Endothelial cell of umbilical vein (primary cell): Measurements from ENCODE around the gene DISP2. TPM values are rescaled to one million over a fixed set of nuclear protein-coding genes. Genes with fewer than 3 reads are reported as not detected.

Experiments used
- BruUV-seq: library from RNA; stranded (reverse); fragments of 400-500 nt; replicated peaks from 2 replicates; lab custom pipeline; 2021; lab: Mats Ljungman, UMichigan
- CTCF ChIA-PET: fragments of 300-600, 350-600 bp; sonication (Branson Sonifier 250); formaldehyde crosslinking; loops from one replicate; lab custom pipeline; 2021; ENCODE audit warnings: antibody characterized with exemption, inconsistent platforms; lab: Charles Lee
- POLR2A ChIA-PET: fragments of 300-600, 350-600 bp; sonication (Branson Sonifier 250); formaldehyde crosslinking; loops from one replicate; lab custom pipeline; 2021; ENCODE audit warnings: antibody characterized with exemption, inconsistent platforms; lab: Charles Lee
- DNase-seq: peaks from one replicate; pipeline ENCODE4 v3.0.0-alpha.2; 2011; ENCODE audit warnings: low read depth, low spot score
- FAIRE-seq: peaks from 2 replicates; lab custom pipeline; 2011; peaks lifted over from hg19 to GRCh38; lab: Jason Lieb, UNC
- H2AFZ ChIP-seq: 2 replicates; pipeline ENCODE4 v1.6.0; 2012; ENCODE audit warnings: low read depth, low read length, control low read depth, inconsistent platforms
- H3K27ac ChIP-seq: 2 replicates; pipeline ENCODE4 v1.5.1; 2011; ENCODE audit warnings: low read depth, mild to moderate bottlenecking, control low read depth, low read length, moderate library complexity; ENCODE audit not compliant: insufficient read depth
- H3K27me3 ChIP-seq, 2 experiments: 2 replicates each; pipeline versions ENCODE4 v1.6.0 to v1.6.1; 2011; ENCODE audit warnings: low read length in 2 of 2, mixed read lengths in 1 of 2; ENCODE audit not compliant: control insufficient read depth in 2 of 2, insufficient read depth in 2 of 2
- H3K36me3 ChIP-seq, 2 experiments: 2 replicates in 1 of 2; 3 replicates in 1 of 2; pipeline ENCODE4 v1.5.1; 2011; ENCODE audit warnings: low read length in 2 of 2, mild to moderate bottlenecking in 1 of 2, moderate library complexity in 1 of 2; ENCODE audit not compliant: control insufficient read depth in 2 of 2, insufficient read depth in 2 of 2; ENCODE audit errors: extremely low read depth in 1 of 2
- H3K4me1 ChIP-seq: 3 replicates; pipeline ENCODE4 v1.5.1; 2011; ENCODE audit warnings: mild to moderate bottlenecking, low read length; ENCODE audit not compliant: control insufficient read depth, insufficient read depth; ENCODE audit errors: extremely low read depth
- H3K4me2 ChIP-seq: 2 replicates; pipeline ENCODE4 v1.6.1; 2011; ENCODE audit warnings: low read length, control low read depth, mixed read lengths; ENCODE audit not compliant: insufficient read depth
- H3K4me3 ChIP-seq, 3 experiments: fragments of 200-600 bp in 1 of 3; sonication (generic), shearing (Covaris generic) in 1 of 3; replicated peaks in 1 of 3; 2 replicates each; pipeline ENCODE4 v1.5.1; 2011 to 2016; ENCODE audit warnings: control low read depth in 3 of 3, low read length in 3 of 3, mild to moderate bottlenecking in 2 of 3, inconsistent platforms in 1 of 3, low read depth in 1 of 3, moderate library complexity in 1 of 3; ENCODE audit not compliant: insufficient read depth in 1 of 3
- H3K79me2 ChIP-seq: 2 replicates; pipeline ENCODE4 v1.6.0; 2012; ENCODE audit warnings: low read length, inconsistent platforms; ENCODE audit not compliant: control insufficient read depth, insufficient read depth
- H3K9ac ChIP-seq: replicated peaks from 2 replicates; pipeline ENCODE3; 2011; ENCODE audit warnings: low read length, control low read depth; ENCODE audit not compliant: insufficient read depth; ENCODE audit errors: extremely low read depth
- H3K9me1 ChIP-seq: replicated peaks from 3 replicates; pipeline ENCODE4 v1.6.0; 2011; ENCODE audit warnings: mild to moderate bottlenecking, low read length; ENCODE audit not compliant: control insufficient read depth, insufficient read depth; ENCODE audit errors: extremely low read depth
- H3K9me3 ChIP-seq: replicated peaks from 2 replicates; pipeline ENCODE4 v1.5.1; 2012; ENCODE audit warnings: low read length, inconsistent platforms; ENCODE audit not compliant: control insufficient read depth, insufficient read depth
- H4K20me1 ChIP-seq: replicated peaks from 2 replicates; pipeline ENCODE3; 2011; ENCODE audit warnings: mild to moderate bottlenecking, low read length; ENCODE audit not compliant: control insufficient read depth, insufficient read depth; ENCODE audit errors: extremely low read depth
- EZH2 ChIP-seq: IDR thresholded peaks from 2 replicates; pipeline ENCODE4 v1.6.1; 2012; ENCODE audit warnings: borderline replicate concordance, low read depth, mild to moderate bottlenecking, moderate library complexity, low read length, inconsistent platforms; ENCODE audit not compliant: severe bottlenecking
- FOS ChIP-seq: IDR thresholded peaks from 2 replicates; pipeline ENCODE4 v1.6.1; 2011; ENCODE audit warnings: mild to moderate bottlenecking, low read length, moderate library complexity, borderline replicate concordance; ENCODE audit not compliant: insufficient read depth
- GATA2 ChIP-seq: IDR thresholded peaks from 2 replicates; pipeline ENCODE4 v1.7.0; 2011; ENCODE audit warnings: low read depth, mild to moderate bottlenecking, moderate library complexity, mixed read lengths, low read length; ENCODE audit not compliant: insufficient read length, insufficient read depth
- JUN ChIP-seq: IDR thresholded peaks from 2 replicates; pipeline ENCODE4 v1.6.1; 2011; ENCODE audit warnings: borderline replicate concordance, low read depth; ENCODE audit not compliant: insufficient read length, insufficient read depth
- MYC ChIP-seq: IDR thresholded peaks from one replicate; pipeline ENCODE4 v1.6.1; 2011; ENCODE audit warnings: mild to moderate bottlenecking, low read depth, low read length
- POLR2A ChIP-seq: IDR thresholded peaks from 2 replicates; pipeline ENCODE4 v1.6.1; 2012; ENCODE audit warnings: low read depth, mild to moderate bottlenecking, control low read depth, low read length
- POLR2AphosphoS5 ChIP-seq: IDR thresholded peaks from 2 replicates; pipeline ENCODE4 v1.6.1; 2012; ENCODE audit warnings: low read depth, mild to moderate bottlenecking, control low read depth, low read length, moderate library complexity; ENCODE audit not compliant: insufficient read depth
- dilution Hi-C: fragments of 300-500 bp; cut with MboI; formaldehyde crosslinking; loops from one replicate; pipeline ENCODE4 v1.15.0; 2019; ENCODE audit warnings: low sequenced_read_pairs; ENCODE audit not compliant: extremely low pct_ligation_motif_present
- intact Hi-C: fragments of 100-400 bp; cut with micrococcal nuclease; formaldehyde crosslinking; loops from one replicate; pipeline ENCODE4 v1.10.0; 2022
- polyA plus RNA-seq, 4 experiments: library from polyadenylated mRNA; depleted of rRNA in 3 of 4; stranded (reverse) in 3 of 4; unstranded in 1 of 4; fragments of >200 nt; gene quantifications; 2 replicates each; pipeline versions ENCODE4 v1.2.1 to v1.2.3, GENCODE V29; 2011 to 2012; ENCODE audit warnings: missing spikeins in 1 of 4
- total RNA-seq: library from RNA; stranded (reverse); gene quantifications from 2 replicates; pipeline ENCODE4 v1.2.3, GENCODE V29; 2021
- TF ChIP-seq, protein P1 (sequence below), 2 donors: IDR thresholded peaks; 1 replicate in 1 of 2; 2 replicates in 1 of 2; pipeline ENCODE4 v1.5.1; 2011; ENCODE audit warnings: low read length in 2 of 2, mild to moderate bottlenecking in 2 of 2, moderate library complexity in 2 of 2, control low read depth in 1 of 2, inconsistent platforms in 1 of 2, low read depth in 1 of 2; ENCODE audit not compliant: insufficient read depth in 1 of 2; ENCODE audit errors: extremely low read depth in 1 of 2
- TF ChIP-seq, protein P2 (sequence below): IDR thresholded peaks from 2 replicates; pipeline ENCODE4 v1.6.1; 2011; ENCODE audit not compliant: insufficient read depth, insufficient read length

The DISP2 gene
- total and polyA plus RNA-seq, 2 donors (not counting 3 experiments of a cell fraction or from before 2014, with no cell fraction given), result 0.10 to 1.2 TPM

DNA sequence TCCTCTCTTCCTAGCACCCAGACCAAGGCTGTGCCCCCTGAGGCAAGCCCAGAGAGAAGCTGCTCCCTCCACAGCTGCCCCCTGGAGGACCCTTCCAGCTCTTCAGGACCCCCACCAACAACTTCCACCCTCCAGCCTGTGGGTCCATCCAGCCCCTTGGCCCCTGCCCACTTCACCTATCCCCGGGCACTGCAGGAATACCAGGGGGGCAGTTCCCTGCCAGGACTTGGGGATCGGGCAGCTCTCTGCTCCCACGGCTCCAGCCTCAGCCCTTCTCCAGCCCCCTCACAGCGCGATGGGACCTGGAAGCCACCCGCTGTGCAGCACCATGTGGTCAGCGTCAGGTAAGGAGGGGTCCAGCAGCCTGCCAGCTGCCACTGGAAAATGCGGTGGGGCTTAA is 5.6 kb downstream of the DISP2 start:
- POLR2A ChIA-PET, result no interaction called here
- Histone ChIP-seq H3K36me3 (no peaks in the 10 kb centered on the region), H3K4me1 (peaks cover 4% of the 10 kb centered on the region), H3K79me2 (no peaks in the 10 kb centered on the region), H3K27ac (no peak overlapping the region), H4K20me1 (no peaks in the 10 kb centered on the region), H3K9me3 (no peaks in the 10 kb centered on the region), H3K9me1 (no peaks in the 10 kb centered on the region), H3K27me3 (peaks cover 6 to 9% of the 10 kb centered on the region in 2 experiments), H3K9ac (no peak overlapping the region), H3K4me2 (no peak overlapping the region), H3K4me3 (no peak overlapping the region), H2AFZ (no peak overlapping the region)
- BruUV-seq, result no TSS peak
- DNase-seq (no peak), FAIRE-seq (no peak)
- dilution Hi-C loops (no loop called here), intact Hi-C loops (no loop called here)
- CTCF ChIA-PET, result interaction anchor here (0.7 to 9.4 kb wide), 2 partner anchors 20 to 62 kb away, joined by 4 to 60 read pairs; no protein-coding TSS in a partner anchor
- TF ChIP-seq, protein P1, sequence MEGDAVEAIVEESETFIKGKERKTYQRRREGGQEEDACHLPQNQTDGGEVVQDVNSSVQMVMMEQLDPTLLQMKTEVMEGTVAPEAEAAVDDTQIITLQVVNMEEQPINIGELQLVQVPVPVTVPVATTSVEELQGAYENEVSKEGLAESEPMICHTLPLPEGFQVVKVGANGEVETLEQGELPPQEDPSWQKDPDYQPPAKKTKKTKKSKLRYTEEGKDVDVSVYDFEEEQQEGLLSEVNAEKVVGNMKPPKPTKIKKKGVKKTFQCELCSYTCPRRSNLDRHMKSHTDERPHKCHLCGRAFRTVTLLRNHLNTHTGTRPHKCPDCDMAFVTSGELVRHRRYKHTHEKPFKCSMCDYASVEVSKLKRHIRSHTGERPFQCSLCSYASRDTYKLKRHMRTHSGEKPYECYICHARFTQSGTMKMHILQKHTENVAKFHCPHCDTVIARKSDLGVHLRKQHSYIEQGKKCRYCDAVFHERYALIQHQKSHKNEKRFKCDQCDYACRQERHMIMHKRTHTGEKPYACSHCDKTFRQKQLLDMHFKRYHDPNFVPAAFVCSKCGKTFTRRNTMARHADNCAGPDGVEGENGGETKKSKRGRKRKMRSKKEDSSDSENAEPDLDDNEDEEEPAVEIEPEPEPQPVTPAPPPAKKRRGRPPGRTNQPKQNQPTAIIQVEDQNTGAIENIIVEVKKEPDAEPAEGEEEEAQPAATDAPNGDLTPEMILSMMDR (IDR thresholded peaks at IDR 0.05; ENCODE audit: extremely low read depth in 1 of 2, insufficient read depth in 1 of 2, low read depth in 1 of 2, low read length in 2 of 2), result no peak
- TF ChIP-seq POLR2A (no peak), GATA2 (no peak)

DNA sequence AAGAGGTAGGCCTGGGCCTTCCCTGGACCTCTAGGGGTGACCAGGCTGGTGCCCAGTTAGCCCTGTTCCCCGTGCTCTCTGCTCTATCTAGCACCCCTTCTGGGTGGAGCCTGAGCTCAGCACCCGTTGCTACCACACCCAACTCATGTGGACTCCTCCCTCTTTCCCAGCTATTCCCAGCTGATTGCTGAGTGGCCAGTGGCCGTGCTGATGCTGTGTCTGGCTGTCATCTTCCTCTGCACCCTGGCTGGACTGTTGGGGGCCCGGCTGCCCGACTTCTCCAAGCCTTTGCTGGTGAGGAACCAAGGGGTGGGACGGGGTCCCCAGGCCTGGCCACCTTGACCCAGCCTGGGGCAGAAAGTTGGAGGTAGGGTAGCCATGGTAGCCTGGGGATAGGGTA is 6.2 kb downstream of the DISP2 start:
- H3K4me3 ChIP-seq, result no peak overlapping the region
- H3K4me1 ChIP-seq, result peaks cover 3% of the 10 kb centered on the region
- DNase-seq (no peak), FAIRE-seq (no peak)
- H4K20me1 ChIP-seq, result no peaks in the 10 kb centered on the region
- CTCF ChIA-PET, result interaction anchor here (1.8 to 9.4 kb wide), 2 partner anchors 20 to 24 kb away, joined by 8 to 60 read pairs; no protein-coding TSS in a partner anchor
- no peaks in the 10 kb centered on the region for H3K9me1 ChIP-seq
- no peaks in the 10 kb centered on the region for H3K79me2 ChIP-seq
- H3K27ac ChIP-seq, result no peak overlapping the region
- H3K9ac ChIP-seq, result no peak overlapping the region
- intact Hi-C loops, result no loop called here
- TF ChIP-seq EZH2 (no peak), POLR2AphosphoS5 (no peak), MYC (no peak), GATA2 (no peak), POLR2A (no peak), JUN (no peak), FOS (no peak)
- TF ChIP-seq, protein P1 (IDR thresholded peaks at IDR 0.05; ENCODE audit: extremely low read depth in 1 of 2, insufficient read depth in 1 of 2, low read depth in 1 of 2, low read length in 2 of 2), result no peak
- TF ChIP-seq, protein P2, sequence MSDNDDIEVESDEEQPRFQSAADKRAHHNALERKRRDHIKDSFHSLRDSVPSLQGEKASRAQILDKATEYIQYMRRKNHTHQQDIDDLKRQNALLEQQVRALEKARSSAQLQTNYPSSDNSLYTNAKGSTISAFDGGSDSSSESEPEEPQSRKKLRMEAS, result no peak
- POLR2A ChIA-PET, result no interaction called here
- H3K36me3 ChIP-seq, result no peaks in the 10 kb centered on the region
- no peak overlapping the region for H2AFZ ChIP-seq
- no peaks in the 10 kb centered on the region for H3K9me3 ChIP-seq
- no TSS peak for BruUV-seq
- H3K27me3 ChIP-seq, result peaks cover 3 to 9% of the 10 kb centered on the region in 2 experiments
- no peak overlapping the region for H3K4me2 ChIP-seq
- dilution Hi-C loops, result no loop called here
